Tibial artery (tissue), 4 donors: ENCODE data around the gene NAPSA.

Experiments
- DNase-seq, 2 donors: peaks; one replicate each; pipeline ENCODE4 v3.0.0-alpha.2; 2019
- H3K27ac ChIP-seq, 2 donors: fragments of 200-600 bp; sonication (generic) in 1 of 2; 1 replicate in 1 of 2; 2 replicates in 1 of 2; pipeline ENCODE4 v1.5.1; 2018 to 2019; ENCODE audit warnings: mild to moderate bottlenecking in 1 of 2
- H3K27me3 ChIP-seq, 2 donors: fragments of 200-600 bp; sonication (generic) in 1 of 2; one replicate each; pipeline versions ENCODE4 v1.5.1 to v1.6.0; 2016 to 2019
- H3K36me3 ChIP-seq, 3 donors: fragments of 200-600 bp; sonication (generic) in 2 of 3; one replicate each; pipeline ENCODE4 v1.5.1; 2016 to 2019; ENCODE audit warnings: mild to moderate bottlenecking in 2 of 3
- H3K4me1 ChIP-seq, 4 donors: fragments of 200-600 bp; sonication (generic) in 2 of 4; 1 replicate in 3 of 4; 2 replicates in 1 of 4; pipeline ENCODE4 v1.5.1; 2016 to 2019
- H3K4me3 ChIP-seq, 2 donors: fragments of 200-600 bp; sonication (generic) in 1 of 2; 1 replicate in 1 of 2; 2 replicates in 1 of 2; pipeline ENCODE4 v1.5.1; 2018 to 2019; ENCODE audit warnings: mild to moderate bottlenecking in 2 of 2
- H3K9me3 ChIP-seq, 3 donors: fragments of 200-600 bp; sonication (generic) in 1 of 3; one replicate each; pipeline ENCODE4 v1.5.1; 2016 to 2019
- CTCF ChIP-seq, 2 experiments: fragments of 200-600 bp in 1 of 2; fragments of 450-650 bp in 1 of 2; IDR thresholded peaks; one replicate each; pipeline ENCODE4 v1.5.1; 2017 to 2019; ENCODE audit warnings: antibody characterized with exemption in 2 of 2, mild to moderate bottlenecking in 1 of 2, moderate library complexity in 1 of 2
- intact Hi-C: fragments of 100-400 bp; cut with DNase I; formaldehyde crosslinking; loops from one replicate; pipeline ENCODE4 v1.15.0; 2023; ENCODE audit warnings: low total_unique reads

The NAPSA gene

GRCh38 chr19:50387868-50388245, 22.4 kb upstream of the NAPSA start:
- no peak overlapping the region for H3K27ac ChIP-seq
- H3K4me1 ChIP-seq, result peaks cover 0 to 21% (median 18%) of the 10 kb centered on the region in 4 donors
- H3K4me3 ChIP-seq, result no peak overlapping the region
- TF ChIP-seq CTCF (IDR thresholded peaks at IDR 0.05), result no peak
- no peak for DNase-seq
- H3K9me3 ChIP-seq, result no peaks in the 10 kb centered on the region
- intact Hi-C loops, result no loop called here
- H3K27me3 ChIP-seq, result no peaks in the 10 kb centered on the region
- peaks cover 0 to under 1% (median 0%) of the 10 kb centered on the region in 3 donors for H3K36me3 ChIP-seq

GRCh38 chr19:50387176-50387867, 21.9 kb upstream of the NAPSA start:
- no peak for TF ChIP-seq CTCF (IDR thresholded peaks at IDR 0.05)
- Histone ChIP-seq H3K4me1 (peaks cover 0 to 21% (median 18%) of the 10 kb centered on the region in 4 donors), H3K9me3 (no peaks in the 10 kb centered on the region), H3K27me3 (no peaks in the 10 kb centered on the region), H3K4me3 (no peak overlapping the region), H3K27ac (no peak overlapping the region), H3K36me3 (peaks cover 3 to 6% (median 4%) of the 10 kb centered on the region in 3 donors)
- DNase-seq, result no peak
- intact Hi-C loops, result no loop called here

DNA sequence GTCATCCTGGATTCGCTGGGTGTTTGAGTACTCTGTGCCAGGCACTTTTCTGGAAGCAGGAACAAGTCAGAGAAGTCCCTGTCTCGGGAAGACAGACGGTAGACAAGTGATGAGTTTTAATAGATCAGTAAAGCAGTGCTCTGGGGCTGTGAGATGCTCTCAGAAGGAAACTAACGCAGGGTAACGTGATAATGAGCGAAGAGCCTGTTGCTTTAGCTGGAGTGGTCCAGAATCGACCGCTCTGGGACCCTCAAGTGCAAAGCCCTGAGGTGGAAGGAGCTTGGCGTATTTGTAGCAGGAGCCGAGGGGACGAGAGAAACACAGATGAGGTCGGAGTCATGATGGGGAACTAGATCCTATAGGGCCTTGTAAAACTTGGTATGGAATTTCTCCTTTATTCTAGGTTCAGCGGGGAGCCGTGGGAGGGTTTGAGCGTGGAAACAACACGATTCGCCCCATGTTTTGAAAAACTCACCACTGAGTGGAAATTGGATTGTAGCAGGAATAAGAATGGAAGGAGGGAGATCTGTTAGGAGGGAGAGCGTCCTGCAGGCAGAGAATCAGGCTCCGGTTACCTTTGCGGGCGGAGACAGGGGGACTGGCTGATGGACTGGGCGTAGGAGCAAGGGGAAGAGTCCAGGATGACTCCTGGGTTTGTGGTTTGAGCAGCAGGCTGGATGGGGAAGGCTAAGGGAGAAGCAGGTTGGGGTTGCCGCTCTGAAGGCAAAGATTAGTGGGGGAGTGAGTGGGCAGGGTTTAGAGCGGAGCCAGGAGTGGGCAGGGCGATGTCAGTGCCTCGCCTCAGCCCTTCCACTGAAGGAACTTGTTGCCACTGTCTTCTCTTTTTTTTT, 19.5 kb upstream of the NAPSA start:
- peak overlapping the region; percentile 63 to 92 for H3K4me3 ChIP-seq
- no peaks in the 10 kb centered on the region for H3K9me3 ChIP-seq
- peaks cover 26 to 30% (median 28%) of the 10 kb centered on the region in 3 donors for H3K36me3 ChIP-seq
- H3K27me3 ChIP-seq, result no peaks in the 10 kb centered on the region
- intact Hi-C loops, result no loop called here
- H3K4me1 ChIP-seq, result peaks cover 0 to 21% (median 19%) of the 10 kb centered on the region in 4 donors
- peak overlapping the region; percentile 87 to 88 for H3K27ac ChIP-seq
- no peak for TF ChIP-seq CTCF (IDR thresholded peaks at IDR 0.05)
- DNase-seq, result no peak

DNA sequence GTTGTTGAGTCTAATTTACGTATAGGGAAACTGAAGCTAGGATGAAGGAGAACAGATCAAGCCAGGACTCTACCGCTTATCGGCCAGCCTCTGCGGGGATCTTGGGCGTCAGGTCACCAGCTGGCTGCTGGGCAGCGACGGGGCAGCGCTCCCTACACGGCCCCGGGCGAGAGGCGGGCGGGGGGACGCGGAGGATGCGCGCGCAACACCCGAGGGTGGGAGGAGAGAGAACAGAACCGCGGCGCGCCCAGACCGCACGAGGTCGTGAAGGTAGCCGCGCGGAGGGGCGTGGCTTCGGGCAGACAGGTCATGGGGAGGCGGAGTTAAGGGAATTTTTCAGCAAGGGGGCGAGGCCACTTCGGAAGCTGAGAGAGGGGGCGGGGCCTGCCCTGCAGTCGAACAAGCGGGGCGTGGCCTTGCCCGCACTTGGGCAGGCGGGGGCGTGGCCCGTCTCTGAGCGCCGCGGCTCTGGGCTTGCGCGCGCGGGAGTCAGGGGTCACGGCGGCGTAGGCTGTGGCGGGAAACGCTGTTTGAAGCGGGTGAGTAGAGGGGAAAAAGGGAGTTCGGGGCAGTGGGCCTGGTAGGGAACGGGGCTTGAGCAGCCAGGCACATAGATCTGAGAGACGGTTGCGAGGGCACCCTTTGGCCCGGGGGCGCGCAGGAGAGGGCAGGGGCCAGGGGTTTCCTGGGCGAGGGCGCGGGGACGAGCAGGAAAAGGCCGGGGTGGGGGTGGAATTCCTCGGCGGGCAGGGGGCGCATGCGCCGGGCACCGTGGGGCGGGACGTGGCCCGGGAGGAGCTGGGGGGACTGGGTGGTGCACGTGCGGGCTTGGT, 18.6 kb upstream of the NAPSA start, which contains the start of gene POLD1:
TSS of gene POLD1 (plus strand) at position 496 of the 833 bp plus-strand sequence. CDS start 14,505 bp downstream, outside the sequence.
- H3K9me3 ChIP-seq, result no peaks in the 10 kb centered on the region
- no peak for TF ChIP-seq CTCF (IDR thresholded peaks at IDR 0.05)
- peaks cover 0 to 21% (median 19%) of the 10 kb centered on the region in 4 donors for H3K4me1 ChIP-seq
- H3K4me3 ChIP-seq, result peak within 1 kb of the TSS; percentile 63 to 92
- DNase-seq, result peak; percentile 98
- H3K27ac ChIP-seq, result peak within 1 kb of the TSS; percentile 87 to 88
- H3K36me3 ChIP-seq, result peaks cover 34 to 38% (median 37%) of the 10 kb centered on the region in 3 donors
- no peaks in the 10 kb centered on the region for H3K27me3 ChIP-seq
- intact Hi-C loops, result no loop called here
